HG03060 (cell line): ENCODE data around the gene TMEM33.
A peak's percentile ranks its signal among the peaks of the same experiment; 100 is the strongest.

Source experiments
- ATAC-seq: cut with Tn5 transposase; IDR thresholded peaks from one replicate; pipeline ENCODE4 v1.9.1; 2021; ENCODE audit warnings: low read depth, moderate number of reproducible peaks; ENCODE audit not compliant: unreplicated experiment

Gene TMEM33

DNA sequence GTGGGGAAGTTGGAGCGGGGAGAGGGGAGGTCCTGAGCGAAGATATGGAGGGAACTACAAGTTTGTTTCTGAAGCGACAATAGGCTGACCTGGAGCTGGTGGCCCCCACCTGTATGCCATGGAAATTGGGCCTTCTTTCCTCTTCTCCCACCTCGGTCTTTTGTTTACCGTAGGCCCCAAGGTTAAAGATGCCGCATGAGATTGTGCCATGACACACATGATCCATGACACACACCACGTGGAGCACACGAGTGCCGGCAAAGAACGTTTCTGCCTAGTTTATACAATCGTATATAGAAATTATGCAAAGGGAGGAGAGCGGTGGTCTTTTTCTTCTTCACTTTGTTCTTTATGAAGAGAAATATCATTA is 408 bp downstream of the TMEM33 start:
- ATAC-seq = peak; percentile 7

DNA sequence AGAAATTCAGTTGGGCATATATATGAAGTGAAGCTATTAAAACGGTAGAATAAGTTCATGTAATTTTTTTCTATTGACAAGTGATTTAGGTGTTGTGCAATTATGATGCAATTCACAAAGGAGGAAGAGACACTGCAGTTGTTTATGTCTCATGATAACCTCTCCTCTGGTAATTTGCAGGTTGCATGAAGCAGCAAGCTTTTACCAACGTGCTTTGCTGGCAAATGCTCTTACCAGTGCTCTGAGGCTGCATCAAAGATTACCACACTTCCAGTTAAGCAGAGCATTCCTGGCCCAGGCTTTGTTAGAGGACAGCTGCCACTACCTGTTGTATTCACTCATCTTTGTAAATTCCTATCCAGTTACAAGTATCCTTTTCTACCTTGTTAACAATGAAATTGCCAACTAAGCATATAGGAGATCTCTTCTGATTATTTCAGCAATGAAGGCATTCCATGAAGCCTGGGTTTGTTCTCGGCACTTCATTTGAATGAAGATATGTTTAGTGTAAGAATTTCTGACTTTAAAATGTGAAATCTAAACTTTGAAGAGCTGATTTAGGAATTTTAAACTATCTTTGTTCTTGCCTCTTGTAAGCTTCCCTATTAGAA is 3.9 kb downstream of the TMEM33 start:
- no peak for ATAC-seq

DNA sequence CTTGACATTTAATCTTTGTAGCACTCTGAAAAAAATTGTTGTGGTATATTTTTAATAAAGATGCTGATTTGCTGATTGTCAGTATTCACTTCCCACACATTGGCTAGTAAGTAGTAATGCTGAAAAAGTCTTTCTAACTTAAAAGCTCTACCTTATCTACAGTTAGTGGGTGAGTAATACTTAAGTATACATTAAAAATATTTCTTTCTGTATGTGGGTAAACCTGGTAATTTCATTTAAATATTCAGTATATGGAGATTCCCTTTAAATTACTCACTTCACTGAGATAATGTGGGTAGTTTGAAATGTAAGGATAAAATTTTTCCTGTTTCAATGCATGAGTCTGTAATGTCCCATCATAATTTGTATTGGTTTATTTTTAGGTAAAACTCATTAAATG is 5.6 kb downstream of the TMEM33 start:
- ATAC-seq = no peak

DNA sequence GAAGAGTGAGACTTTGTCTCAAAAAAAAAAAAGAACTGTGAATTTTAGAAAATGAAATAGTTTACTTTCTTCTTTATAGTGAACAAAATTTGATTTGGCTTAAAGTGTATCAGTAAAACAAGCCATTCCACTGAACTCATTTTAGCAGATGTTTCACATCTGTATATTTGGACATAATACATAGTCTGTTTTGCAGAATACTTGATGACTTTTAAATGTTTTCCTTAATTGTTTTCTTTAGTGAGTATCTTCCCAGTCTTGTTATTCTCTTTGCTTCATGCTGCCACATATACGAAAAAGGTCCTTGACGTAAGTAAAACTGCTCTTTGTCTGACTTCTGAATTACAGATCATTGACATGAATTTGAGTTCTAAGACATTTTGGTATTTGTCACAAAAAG is 8.3 kb downstream of the TMEM33 start:
- ATAC-seq = no peak

DNA sequence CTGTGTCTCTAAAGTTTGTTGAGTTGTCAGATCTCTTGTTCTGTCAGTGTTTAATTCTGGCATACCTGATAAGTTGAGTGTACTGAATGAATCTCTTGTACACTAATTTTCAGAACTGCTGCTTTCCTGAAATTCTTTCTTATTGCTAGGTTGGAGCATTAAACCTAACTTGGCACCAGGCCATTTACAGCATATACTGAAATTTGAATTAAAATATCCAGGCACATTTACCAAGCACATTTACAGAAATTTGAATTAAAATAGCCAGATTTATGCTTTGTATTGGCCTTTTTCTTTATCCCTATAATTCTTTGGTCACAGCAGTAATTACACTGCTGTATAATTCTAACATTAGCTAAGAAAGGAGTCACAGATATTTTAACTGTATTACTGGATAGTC is 8.9 kb downstream of the TMEM33 start:
- no peak for ATAC-seq

DNA sequence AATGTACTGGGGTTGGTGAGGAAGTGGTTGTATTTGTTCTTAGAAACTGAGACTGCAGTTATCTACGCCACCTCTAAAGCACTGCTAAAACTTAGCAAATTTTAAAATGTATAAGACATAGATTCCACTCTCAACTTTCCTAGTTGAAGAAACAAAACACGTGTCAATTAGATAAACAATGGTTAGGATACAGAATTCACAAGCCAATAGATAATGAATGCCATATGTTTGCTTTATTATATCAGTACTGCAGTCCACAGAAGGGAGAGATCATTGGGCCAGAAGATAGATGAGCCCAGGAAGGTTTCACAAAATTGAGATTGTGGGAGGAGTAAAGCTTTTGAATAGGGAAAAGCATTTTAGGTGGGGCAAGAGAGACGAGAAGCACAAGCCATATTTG is 14.3 kb downstream of the TMEM33 start:
- ATAC-seq = no peak

DNA sequence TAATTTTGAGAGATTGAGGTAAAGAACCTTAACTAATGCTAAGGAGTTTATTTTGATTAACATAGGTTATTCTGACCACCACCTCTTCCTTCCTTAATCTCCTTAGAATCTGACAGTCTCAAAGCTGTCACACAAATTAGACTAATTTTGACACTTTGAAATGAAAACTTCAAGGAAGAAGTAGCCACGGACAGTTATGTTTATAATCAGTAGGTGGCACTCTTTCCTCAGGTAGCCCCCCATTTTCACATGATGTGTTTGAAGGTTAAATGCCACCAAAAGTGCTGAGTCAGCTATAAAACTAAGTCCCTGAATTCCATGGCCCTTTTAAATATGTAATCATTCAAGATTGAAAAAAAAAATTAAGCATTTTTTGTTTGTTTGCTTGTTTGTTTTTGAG is 22.4 kb downstream of the TMEM33 start:
- ATAC-seq = no peak

DNA sequence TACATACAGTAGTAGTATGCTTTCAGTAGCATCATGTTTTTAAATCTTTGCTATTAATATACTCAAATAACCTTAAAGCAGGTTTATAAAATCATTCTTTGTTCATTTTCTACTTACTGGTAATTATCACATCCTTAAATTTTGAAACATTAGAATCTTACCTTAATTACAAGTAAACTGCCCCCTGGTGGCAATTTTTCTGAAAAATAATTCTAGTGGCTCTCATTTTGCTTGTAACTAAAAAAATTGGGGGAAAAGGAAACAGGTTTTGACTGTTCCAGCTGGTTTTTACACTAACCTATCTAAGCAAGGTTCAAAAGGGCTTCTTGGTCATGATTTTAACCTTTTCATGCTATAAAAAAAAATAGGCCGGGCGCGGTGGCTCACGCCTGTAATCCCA is 27.9 kb downstream of the TMEM33 start:
- ATAC-seq = no peak

DNA sequence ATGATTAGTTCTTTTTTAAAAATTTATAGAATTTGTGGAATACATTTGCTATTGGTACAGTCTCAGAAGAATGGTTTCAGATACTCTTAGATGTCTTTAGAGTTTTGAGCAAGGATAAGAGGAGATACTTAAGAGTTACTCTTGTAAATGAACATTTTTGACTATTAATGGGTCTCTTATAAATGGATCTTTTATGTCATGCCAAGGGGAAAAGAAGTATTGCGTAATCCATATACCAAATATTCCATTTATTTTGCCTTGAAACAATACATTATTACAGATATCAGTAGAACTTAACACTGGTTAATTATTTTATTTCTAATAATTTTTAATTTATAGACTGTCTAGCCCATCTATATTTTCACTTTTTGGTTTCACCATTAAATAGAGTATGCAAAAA is 29.2 kb downstream of the TMEM33 start:
- no peak for ATAC-seq

DNA sequence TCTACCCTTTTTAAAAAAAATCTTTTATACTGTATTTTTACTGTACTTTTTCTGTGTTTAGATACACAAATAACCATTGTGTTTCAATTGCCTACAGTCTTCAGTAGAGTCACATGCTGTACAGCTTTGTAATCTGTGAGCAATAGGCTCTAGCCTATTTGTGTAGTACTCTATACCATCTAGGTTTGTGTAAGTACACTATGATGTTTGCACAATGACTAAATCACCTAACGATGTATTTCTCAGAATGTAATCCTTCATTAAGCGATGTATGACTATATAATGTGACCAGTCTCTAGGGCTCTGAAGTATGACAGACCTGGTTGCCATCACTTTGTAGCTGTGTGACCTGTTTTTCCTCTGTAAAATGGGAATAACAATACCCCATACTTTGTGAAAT is 32.2 kb downstream of the TMEM33 start:
- ATAC-seq = no peak

DNA sequence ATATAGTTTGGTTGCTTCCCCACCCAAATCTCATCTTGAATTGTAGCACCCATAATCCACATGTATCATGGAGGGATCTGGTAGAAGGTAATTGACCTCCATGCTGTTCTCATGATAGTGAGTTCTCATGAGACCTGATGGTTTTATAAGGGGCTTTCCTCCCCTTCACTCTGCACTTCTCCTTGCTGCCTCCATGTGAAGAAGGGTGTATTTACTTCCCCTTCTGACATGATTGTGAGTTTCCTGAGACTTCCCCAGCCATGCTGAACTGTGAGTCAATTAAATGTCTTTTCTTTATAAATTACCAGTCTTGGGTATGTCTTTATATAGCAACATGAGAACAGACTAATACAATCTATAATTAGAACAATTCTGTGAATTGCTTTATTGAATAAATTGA is 34.4 kb downstream of the TMEM33 start:
- ATAC-seq = no peak

DNA sequence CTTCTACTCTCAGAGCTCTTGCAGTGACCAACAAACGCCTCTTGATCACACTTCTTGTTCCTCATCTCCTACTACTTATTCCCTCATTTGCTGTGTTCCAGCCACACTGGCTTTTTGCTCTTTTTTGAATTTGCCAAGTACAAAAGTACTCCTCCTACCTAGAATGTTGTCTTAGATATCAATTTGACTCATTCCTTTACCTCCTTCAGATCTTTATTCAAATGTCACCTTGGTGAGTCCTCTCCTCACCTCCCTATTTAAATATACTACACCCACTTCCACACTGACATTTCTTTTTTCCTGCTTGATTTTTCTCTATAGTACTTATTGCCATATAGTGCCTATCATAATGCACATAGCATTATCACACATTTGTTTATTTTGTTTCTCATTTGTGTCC is 40.1 kb downstream of the TMEM33 start:
- no peak for ATAC-seq

DNA sequence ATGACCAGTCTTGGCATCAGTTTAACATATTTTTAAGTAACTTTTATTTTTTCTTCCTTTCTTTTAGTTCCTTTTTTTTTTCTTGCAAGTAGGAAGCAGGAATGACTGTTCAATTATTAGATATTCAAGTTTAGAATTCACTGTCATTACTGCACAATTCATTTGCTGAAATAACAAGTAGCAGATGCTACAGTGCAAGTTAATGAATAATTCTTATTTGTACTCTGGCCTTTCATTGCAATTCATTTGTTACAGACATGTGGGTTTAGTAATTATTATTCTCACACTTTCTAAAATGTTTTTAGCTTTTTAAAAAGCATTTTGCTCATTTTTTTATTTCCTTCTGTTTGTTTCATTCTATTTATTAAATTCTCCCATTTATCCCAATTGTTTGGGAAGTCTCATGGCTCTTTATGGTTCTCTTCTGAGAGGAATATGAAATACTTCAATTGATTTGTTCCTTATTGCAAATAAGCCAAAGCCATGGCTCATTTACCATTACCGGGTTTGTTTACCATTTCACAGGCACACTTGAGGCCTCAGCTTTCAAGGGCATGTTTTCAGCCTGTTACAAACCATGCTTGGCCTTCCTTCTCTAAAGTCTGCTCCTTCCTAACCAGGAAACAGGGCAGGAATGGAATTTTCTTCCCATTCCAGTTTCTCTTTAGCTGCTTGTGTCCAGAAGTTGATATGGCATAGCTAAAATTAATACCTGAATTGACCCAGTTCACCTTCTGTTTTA is 41.7 kb downstream of the TMEM33 start:
- ATAC-seq = no peak

DNA sequence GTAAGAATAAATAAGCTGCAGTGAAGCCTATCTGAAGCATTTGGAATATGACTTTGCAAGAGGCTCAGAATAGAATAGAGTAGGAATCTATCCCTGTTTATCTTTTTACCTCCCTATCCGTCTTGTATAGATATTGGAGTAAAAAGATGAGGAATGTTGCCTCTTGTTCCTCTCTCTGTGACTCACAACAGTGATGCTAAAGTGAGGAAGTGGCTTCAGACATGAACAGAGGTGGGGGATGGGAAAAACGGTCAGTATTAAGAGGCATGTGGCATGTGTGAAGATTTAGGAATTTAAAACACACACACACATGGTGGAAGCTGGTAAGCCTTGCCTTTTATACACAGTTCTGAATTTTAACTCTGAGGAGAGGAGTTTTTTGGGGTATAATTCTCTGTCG is 42.5 kb downstream of the TMEM33 start:
- ATAC-seq = no peak

DNA sequence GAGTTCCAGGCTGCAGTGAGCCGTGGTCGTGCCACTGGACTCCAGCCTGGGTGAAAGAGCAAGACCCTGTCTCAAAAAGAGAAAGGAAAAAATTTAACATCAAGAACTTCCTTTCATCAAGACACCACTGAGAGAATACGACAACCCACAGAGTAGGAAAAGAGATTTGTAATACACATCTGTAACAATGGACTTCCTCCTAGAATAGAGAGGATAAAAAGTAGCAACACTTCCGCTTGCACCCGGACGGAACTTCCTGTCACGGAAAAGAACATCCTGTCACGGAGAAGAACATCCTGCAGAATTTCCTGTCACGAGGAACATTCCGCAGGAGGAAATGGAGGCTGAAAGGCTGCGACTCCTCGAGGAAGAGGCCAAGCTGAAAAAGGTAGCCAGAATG is 46.2 kb downstream of the TMEM33 start, which contains the start of gene DCAF4L1:
Gene DCAF4L1, plus strand, starts transcription at position 301 of the 400 bp plus-strand sequence. Its CDS starts 37 bp downstream, at position 338.
- ATAC-seq = no peak

DNA sequence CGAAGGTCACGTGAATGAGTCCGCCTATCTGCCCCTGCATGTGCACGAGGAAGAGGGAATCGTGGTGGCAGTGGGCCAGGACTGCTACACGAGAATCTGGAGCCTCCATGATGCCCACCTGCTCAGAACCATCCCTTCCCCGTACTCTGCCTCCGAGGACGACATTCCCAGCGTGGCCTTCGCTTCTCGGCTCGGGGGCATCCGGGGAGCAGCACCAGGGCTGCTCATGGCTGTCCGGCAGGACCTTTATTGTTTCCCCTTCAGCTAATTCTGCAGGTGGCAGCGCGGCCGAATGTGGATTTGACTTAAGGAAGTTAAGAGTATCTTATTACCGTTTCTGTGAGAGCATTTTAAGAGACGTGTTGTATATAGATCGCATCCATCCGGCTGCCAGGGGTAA is 47.5 kb downstream of the TMEM33 start:
- ATAC-seq = no peak

DNA sequence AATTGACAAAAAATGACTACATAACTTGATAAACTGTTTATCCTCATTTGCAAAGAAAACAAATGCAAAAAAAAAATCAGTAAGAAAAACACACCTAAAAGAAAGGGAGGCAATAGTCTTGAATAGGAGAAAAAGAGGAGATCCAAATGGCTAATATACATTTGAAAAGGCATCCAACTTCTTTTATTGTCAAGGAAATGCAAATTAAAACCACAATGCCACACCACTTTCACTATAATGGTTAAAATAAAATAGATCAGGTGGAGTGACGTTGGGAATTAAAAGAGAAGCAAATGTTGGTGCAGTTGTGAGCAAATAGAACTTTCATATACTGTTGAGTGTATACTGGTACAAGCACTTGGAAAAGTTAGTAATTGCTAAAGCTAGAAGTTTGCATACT is 49.9 kb downstream of the TMEM33 start:
- no peak for ATAC-seq

DNA sequence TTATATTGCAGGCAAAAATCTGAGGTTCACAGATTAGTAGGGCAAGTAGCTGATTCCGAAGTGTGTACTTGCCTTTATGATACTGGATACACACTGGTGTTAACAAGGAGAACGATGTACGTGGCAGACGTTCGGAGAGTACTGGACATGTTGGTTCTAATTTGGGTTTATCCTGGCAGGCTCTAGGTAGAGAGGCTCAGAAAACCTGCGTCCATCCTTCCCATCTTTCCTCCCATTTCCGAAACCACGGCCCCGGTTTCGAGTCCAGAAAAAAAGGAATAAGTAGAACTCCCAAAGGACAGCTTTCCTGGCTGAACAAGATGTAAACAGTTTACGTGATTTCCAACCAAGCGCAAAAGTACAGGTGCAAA is 54.8 kb downstream of the TMEM33 start:
- ATAC-seq = peak; percentile 3

DNA sequence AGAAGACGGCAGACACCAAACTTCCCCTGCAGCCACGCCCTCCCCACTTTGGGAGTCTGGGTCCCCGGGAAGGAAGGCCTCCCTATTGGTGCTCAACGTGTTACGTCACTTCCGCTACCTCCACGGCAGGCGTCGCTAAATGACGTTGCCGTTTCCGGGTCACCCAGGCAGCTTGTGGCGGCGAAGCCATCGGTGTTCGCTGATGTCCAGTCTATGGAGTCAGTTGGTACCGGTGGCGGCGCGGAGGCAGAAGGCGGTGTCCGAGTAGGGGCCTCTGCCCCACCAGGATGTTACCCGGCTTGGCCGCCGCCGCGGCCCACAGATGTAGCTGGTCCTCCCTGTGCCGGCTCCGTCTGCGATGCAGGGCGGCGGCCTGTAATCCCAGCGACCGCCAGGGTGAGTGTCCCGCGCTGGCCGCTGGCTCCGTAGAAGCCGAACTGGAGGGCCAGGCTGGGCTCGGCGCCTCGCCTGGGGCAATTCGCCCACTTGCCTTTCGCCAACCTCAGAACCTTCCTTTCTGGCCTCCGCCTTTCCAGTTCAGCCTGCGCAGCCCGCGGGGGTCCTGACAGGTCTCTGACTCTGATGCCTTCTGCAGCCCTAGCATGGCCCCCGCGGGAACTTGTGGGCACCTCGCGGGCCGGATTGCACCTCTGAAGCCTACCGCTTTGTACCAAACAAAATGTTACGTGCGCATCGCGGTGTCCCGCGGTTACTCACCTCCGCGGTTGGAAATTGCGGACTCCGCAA is 55.3 kb downstream of the TMEM33 start, which contains the start of gene SLC30A9:
Gene SLC30A9, plus strand, starts transcription at position 166 of the 747 bp plus-strand sequence. Its CDS starts 122 bp downstream, at position 288.
- peak; percentile 92 for ATAC-seq

DNA sequence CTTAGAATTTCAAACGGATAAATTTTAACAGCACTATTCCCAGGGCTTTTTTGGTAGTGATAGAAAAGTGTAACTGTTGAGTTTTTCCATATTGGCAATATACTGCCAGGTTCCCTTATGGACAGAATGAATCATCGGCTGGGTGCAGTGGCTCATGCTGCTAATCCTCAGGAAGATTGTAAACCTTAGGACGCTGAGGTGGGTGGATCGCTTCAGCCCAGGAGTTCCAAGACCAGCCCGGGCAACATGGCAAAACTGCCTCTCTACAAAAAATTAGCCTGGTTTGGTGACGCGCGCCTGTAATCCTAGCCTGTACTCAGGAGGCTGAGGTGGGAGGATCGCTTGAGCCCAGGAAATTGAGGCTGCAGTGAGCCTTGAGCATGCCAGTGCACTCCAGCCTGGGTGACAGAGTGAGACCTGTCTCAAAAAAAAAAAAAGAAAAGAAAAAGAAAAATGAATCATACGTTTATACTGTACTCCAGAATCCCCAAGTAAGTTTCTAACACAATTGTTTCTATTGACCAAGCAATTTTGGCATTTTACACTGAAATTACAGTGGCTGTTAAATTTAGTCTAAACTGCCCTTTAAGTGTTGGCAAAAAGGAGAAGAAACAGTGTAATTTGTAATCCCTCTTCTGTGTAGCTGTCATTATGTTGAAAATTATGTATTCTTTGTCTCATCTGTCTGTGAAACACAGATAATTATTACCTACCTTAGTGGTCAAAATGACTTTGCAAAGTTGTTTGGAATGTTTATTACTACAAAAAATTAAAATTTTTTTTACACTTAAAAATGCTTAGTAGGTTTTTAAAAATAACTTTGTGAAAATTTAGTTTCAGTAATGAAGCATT is 56.9 kb downstream of the TMEM33 start:
- ATAC-seq = no peak
